Measurements from ENCODE around the gene ADARB2. TPM values are rescaled to one million over a fixed set of nuclear protein-coding genes. Genes with fewer than 3 reads are reported as not detected.
"Not testable (repeated sequence)": the region's sequence is repeated elsewhere in the genome, so short reads cannot be mapped to it uniquely, and the experiment has no call there.

The ADARB2 gene
- total RNA-seq, 1 donor from 2014 or later: 0.80 TPM

DNA sequence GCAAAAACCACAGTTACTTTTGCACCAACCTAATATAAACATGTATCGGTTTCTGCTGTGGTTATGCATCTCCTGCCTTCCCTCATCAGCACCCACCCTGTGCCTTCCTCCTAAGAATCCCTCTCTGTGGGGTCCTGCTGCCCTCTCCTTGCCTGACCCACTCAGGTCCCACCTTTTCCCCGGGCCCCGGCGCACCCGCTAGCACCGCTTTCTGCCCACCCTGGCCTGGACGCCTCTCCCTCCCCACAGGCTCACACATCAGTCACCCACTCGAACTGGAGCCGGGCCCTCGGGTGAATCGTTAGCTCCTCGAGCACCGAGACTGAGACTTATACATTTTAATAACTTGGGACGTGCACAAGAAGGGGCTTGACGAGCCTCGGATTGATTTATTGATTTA lies 110.5 kb downstream of the ADARB2 start:
- H3K36me3 ChIP-seq: no peaks in the 10 kb centered on the region
- no peaks in the 10 kb centered on the region for H3K27me3 ChIP-seq (ENCODE audit: low read depth)
- H3K27ac ChIP-seq: no peak overlapping the region
- H3K4me3 ChIP-seq: no peak overlapping the region
- no peaks in the 10 kb centered on the region for H3K4me1 ChIP-seq
- TF ChIP-seq, protein P1, sequence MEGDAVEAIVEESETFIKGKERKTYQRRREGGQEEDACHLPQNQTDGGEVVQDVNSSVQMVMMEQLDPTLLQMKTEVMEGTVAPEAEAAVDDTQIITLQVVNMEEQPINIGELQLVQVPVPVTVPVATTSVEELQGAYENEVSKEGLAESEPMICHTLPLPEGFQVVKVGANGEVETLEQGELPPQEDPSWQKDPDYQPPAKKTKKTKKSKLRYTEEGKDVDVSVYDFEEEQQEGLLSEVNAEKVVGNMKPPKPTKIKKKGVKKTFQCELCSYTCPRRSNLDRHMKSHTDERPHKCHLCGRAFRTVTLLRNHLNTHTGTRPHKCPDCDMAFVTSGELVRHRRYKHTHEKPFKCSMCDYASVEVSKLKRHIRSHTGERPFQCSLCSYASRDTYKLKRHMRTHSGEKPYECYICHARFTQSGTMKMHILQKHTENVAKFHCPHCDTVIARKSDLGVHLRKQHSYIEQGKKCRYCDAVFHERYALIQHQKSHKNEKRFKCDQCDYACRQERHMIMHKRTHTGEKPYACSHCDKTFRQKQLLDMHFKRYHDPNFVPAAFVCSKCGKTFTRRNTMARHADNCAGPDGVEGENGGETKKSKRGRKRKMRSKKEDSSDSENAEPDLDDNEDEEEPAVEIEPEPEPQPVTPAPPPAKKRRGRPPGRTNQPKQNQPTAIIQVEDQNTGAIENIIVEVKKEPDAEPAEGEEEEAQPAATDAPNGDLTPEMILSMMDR (IDR thresholded peaks at IDR 0.05): no peak
- H3K9me3 ChIP-seq: no peaks in the 10 kb centered on the region
- intact Hi-C loops (cut with DNase I): no loop called here
- ATAC-seq (no peak), DNase-seq (no peak)

- Histone ChIP-seq H3K36me3 (no peaks in the 10 kb centered on the region), H3K27ac (no peak overlapping the region), H3K4me1 (no peaks in the 10 kb centered on the region), H3K9me3 (no peaks in the 10 kb centered on the region), H3K27me3 (ENCODE audit: low read depth) (no peaks in the 10 kb centered on the region), H3K4me3 (no peak overlapping the region)
- TF ChIP-seq, protein P1 (IDR thresholded peaks at IDR 0.05): no peak
- no peak for DNase-seq
- ATAC-seq: no peak
- intact Hi-C loops (cut with DNase I): no loop called here
These were observed 110.9 kb downstream of the ADARB2 start for GRCh38 chr10:1626410-1626809.

DNA sequence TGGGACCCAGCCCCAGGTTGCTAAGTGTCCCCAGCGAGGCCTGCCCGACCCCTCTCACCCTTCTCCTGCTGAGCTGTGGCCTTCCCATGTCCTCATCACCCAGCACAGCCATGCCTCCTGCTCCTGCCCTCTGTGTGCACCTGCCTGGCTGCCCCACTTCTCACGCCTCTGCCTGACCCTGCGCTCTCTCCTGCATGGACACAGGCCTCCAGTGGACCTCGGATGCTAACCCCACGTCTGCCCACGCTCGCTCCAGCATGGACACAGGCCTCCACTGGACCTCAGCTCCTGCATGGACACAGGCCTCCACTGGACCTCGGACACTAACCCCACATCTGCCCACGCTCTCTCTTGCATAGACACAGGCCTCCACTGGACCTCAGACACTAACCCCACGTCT lies 111.6 kb downstream of the ADARB2 start:
- Histone ChIP-seq H3K4me1 (no peaks in the 10 kb centered on the region), H3K9me3 (no peaks in the 10 kb centered on the region), H3K4me3 (no peak overlapping the region), H3K27me3 (ENCODE audit: low read depth) (no peaks in the 10 kb centered on the region), H3K27ac (no peak overlapping the region), H3K36me3 (no peaks in the 10 kb centered on the region)
- intact Hi-C loops (cut with DNase I): no loop called here
- TF ChIP-seq, protein P1 (IDR thresholded peaks at IDR 0.05): no peak
- DNase-seq (no peak), ATAC-seq (peak in 1 of 2 donors; percentile 27)

- no peak for ATAC-seq
- TF ChIP-seq, protein P1 (IDR thresholded peaks at IDR 0.05): no peak
- no peak overlapping the region for H3K27ac ChIP-seq
- H3K9me3 ChIP-seq: no peaks in the 10 kb centered on the region
- no peaks in the 10 kb centered on the region for H3K4me1 ChIP-seq
- H3K4me3 ChIP-seq: no peak overlapping the region
- intact Hi-C loops (cut with DNase I): no loop called here
- H3K27me3 ChIP-seq (ENCODE audit: low read depth): no peaks in the 10 kb centered on the region
- H3K36me3 ChIP-seq: no peaks in the 10 kb centered on the region
- no peak for DNase-seq
These were observed 112.2 kb downstream of the ADARB2 start for GRCh38 chr10:1625079-1625478.

GRCh38 chr10:1624240-1624639 lies 113.1 kb downstream of the ADARB2 start:
- Histone ChIP-seq H3K27me3 (ENCODE audit: low read depth) (no peaks in the 10 kb centered on the region), H3K4me3 (no peak overlapping the region), H3K27ac (no peak overlapping the region), H3K4me1 (no peaks in the 10 kb centered on the region), H3K9me3 (no peaks in the 10 kb centered on the region), H3K36me3 (no peaks in the 10 kb centered on the region)
- intact Hi-C loops (cut with DNase I): no loop called here
- ATAC-seq (no peak), DNase-seq (no peak)
- TF ChIP-seq, protein P1 (IDR thresholded peaks at IDR 0.05): no peak

GRCh38 chr10:1620803-1621202 lies 116.5 kb downstream of the ADARB2 start:
- H3K27ac ChIP-seq: no peak overlapping the region
- no peaks in the 10 kb centered on the region for H3K4me1 ChIP-seq
- intact Hi-C loops (cut with DNase I): no loop called here
- H3K36me3 ChIP-seq: no peaks in the 10 kb centered on the region
- H3K4me3 ChIP-seq: no peak overlapping the region
- DNase-seq: no peak
- TF ChIP-seq, protein P1 (IDR thresholded peaks at IDR 0.05): no peak
- H3K9me3 ChIP-seq: peaks cover 5% of the 10 kb centered on the region
- ATAC-seq: no peak
- peaks cover 4% of the 10 kb centered on the region for H3K27me3 ChIP-seq (ENCODE audit: low read depth)

DNA sequence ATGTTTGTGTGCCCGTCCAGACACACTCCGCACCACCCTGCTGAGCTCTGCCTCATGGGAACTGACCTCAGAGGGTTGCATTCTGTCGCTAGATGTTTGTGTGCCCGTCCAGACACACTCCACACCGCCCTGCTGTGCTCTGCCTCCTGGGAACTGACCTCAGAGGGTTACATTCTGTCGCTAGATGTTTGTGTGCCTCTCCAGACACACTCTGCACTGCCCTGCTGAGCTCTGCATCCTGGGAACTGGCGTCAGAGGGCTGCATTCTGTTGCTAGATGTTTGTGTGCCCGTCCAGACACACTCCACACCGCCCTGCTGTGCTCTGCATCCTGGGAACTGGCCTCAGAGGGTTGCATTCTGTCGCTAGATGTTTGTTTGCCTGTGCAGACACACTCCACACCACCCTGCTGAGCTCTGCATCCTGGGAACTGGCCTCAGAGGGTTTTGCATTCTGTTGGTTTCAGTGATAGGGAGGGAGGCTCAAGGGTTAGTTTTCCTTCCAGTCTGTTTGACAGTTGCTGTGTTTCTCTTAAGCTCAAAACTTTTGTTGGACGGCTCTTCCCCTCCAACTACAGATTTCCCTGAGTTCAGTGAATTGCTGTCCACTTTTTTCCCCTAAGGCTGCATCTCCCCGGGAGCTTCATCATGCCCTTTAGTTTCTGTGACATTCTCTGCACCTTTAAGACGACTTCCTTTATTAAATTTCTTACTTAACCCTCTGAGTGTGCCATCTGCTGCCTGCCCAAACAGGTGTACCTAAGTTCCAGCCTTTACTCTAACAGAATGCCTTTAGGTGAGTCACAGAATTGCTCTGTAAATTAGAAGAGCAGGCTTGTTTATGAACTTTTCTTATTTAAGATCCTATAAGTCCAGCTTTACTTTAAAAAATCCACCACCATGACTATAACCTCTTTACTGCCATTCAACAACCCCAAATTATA lies 119.7 kb downstream of the ADARB2 start:
- H3K4me3 ChIP-seq; H3K36me3 ChIP-seq; DNase-seq; H3K9me3 ChIP-seq; H3K27ac ChIP-seq; H3K27me3 ChIP-seq (ENCODE audit: low read depth); ATAC-seq; H3K4me1 ChIP-seq; intact Hi-C loops (cut with DNase I): not testable (repeated sequence)

DNA sequence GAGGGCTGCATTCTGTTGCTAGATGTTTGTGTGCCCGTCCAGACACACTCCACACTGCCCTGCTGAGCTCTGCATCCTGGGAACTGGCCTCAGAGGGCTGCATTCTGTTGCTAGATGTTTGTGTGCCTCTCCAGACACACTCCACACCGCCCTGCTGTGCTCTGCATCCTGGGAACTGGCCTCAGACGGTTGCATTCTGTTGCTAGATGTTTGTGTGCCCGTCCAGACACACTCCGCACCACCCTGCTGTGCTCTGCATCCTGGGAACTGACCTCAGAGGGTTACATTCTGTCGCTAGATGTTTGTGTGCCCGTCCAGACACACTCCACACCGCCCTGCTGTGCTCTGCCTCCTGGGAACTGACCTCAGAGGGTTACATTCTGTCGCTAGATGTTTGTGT lies 120.6 kb downstream of the ADARB2 start:
- DNase-seq; H3K4me1 ChIP-seq; intact Hi-C loops (cut with DNase I); ATAC-seq; H3K27ac ChIP-seq; H3K36me3 ChIP-seq; H3K4me3 ChIP-seq; H3K9me3 ChIP-seq: not testable (repeated sequence)
- H3K27me3 ChIP-seq (ENCODE audit: low read depth): peaks cover 10% of the 10 kb centered on the region
